MM.1S (cell line): Measurements from ENCODE around the gene AGTR1.

Experiments
- EZH2 ChIP-seq: fragments of 300-600 bp; sonication (generic); optimal IDR thresholded peaks from 2 replicates; pipeline ENCODE3; 2017; ENCODE audit warnings: low read depth, mild to moderate bottlenecking, antibody characterized with exemption, low read length, mixed read lengths
- EZH2phosphoT487 ChIP-seq: fragments of 300-600 bp; sonication (generic); IDR thresholded peaks from 2 replicates; pipeline ENCODE4 v1.6.1; 2018; ENCODE audit warnings: antibody characterized with exemption, low read length
- TF ChIP-seq, protein P1 (sequence below): fragments of 300-600 bp; sonication (generic); IDR thresholded peaks from 2 replicates; pipeline ENCODE4 v1.5.1; 2016; ENCODE audit warnings: antibody characterized with exemption, low read length, mixed read lengths

DNA sequence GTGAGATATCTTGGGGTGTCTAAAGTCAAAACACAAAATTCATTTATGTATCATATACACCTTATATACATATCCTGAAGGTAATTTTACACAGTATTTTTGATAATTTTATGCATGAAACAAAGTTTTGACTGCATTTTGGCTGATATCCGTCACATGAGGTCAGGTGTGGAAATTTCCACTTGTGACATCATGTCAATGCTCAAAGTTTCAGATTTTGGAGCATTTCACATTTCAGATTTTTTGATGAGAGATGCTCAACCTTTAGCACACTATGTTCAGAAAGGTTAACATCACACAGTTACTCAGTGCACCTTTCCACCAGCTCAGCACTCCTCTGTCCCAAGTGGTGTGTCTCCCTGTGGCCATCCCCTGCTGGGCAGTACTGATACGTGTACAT is 92.2 kb downstream of the AGTR1 start:
- TF ChIP-seq, protein P1, sequence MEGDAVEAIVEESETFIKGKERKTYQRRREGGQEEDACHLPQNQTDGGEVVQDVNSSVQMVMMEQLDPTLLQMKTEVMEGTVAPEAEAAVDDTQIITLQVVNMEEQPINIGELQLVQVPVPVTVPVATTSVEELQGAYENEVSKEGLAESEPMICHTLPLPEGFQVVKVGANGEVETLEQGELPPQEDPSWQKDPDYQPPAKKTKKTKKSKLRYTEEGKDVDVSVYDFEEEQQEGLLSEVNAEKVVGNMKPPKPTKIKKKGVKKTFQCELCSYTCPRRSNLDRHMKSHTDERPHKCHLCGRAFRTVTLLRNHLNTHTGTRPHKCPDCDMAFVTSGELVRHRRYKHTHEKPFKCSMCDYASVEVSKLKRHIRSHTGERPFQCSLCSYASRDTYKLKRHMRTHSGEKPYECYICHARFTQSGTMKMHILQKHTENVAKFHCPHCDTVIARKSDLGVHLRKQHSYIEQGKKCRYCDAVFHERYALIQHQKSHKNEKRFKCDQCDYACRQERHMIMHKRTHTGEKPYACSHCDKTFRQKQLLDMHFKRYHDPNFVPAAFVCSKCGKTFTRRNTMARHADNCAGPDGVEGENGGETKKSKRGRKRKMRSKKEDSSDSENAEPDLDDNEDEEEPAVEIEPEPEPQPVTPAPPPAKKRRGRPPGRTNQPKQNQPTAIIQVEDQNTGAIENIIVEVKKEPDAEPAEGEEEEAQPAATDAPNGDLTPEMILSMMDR, result no peak
- TF ChIP-seq EZH2phosphoT487, result no peak
- no peak for TF ChIP-seq EZH2
